Left lung (tissue), 10 donors: ENCODE results near the gene AFP. TPM values are rescaled to one million over a fixed set of nuclear protein-coding genes. Genes with fewer than 3 reads are reported as not detected.

Experiments used
- ATAC-seq: fragments of 200-7000 bp; cut with Tn5 transposase; one replicate; pipeline ENCODE4 v1.9.1; 2020; ENCODE audit warnings: moderate library complexity
- DNase-seq, 4 donors: peaks; one replicate each; pipeline ENCODE4 v3.0.0-alpha.2; 2013 to 2020
- H3K27ac ChIP-seq, 2 donors: fragments of 200-600 bp; sonication (generic) in 1 of 2; one replicate each; pipeline versions ENCODE4 v1.5.0 to v1.8.0; 2020 to 2021
- H3K27me3 ChIP-seq, 2 donors: fragments of 200-600 bp; sonication (generic) in 1 of 2; one replicate each; pipeline versions ENCODE4 v1.5.0 to v1.8.0; 2020 to 2021
- H3K36me3 ChIP-seq, 2 donors: fragments of 200-600 bp; sonication (generic) in 1 of 2; one replicate each; pipeline versions ENCODE4 v1.5.0 to v1.8.0; 2020 to 2021
- H3K4me1 ChIP-seq, 2 donors: fragments of 200-600 bp; one replicate each; pipeline ENCODE4 v1.8.0; 2021
- H3K4me3 ChIP-seq, 2 donors: fragments of 200-600 bp; sonication (generic) in 1 of 2; one replicate each; pipeline versions ENCODE4 v1.5.0 to v1.8.0; 2020 to 2021; ENCODE audit warnings: mild to moderate bottlenecking in 1 of 2
- H3K9me3 ChIP-seq, 2 donors: fragments of 200-600 bp; sonication (generic) in 1 of 2; one replicate each; pipeline versions ENCODE4 v1.5.0 to v1.8.0; 2020 to 2021
- intact Hi-C, 2 donors: fragments of 100-400 bp; cut with DNase I; formaldehyde crosslinking; loops; one replicate each; pipeline versions ENCODE4 v1.11.2 to v1.14.2; 2022
- polyA plus RNA-seq, 6 donors: library from polyadenylated mRNA; unstranded; fragments of 120-200 nt; gene quantifications; one replicate each; pipeline ENCODE4 v1.2.1, GENCODE V29; 2013; ENCODE audit not compliant: insufficient read length in 6 of 6
- total RNA-seq, 2 donors: library from RNA; stranded (reverse); fragmentation: NEBNext Ultra II Directional; extraction: Animal tissue kit (Norgen Biotek cat#: 25700); gene quantifications; one replicate each; pipeline ENCODE4 v1.2.1, GENCODE V29; 2021
- TF ChIP-seq, protein P1 (sequence below), 2 donors: fragments of 200-600 bp; sonication (generic) in 1 of 2; IDR thresholded peaks; one replicate each; pipeline versions ENCODE4 v1.5.0 to v1.8.0; 2021; ENCODE audit warnings: antibody characterized with exemption in 2 of 2
- donor health status: DM: no; HTN: yes; CAD: no.
- donor health status: DM: no; HTN: no; CAD: no.

AFP gene
- total and polyA plus RNA-seq, 8 donors = 0.73 to 25.5 (median 2.5) TPM; not detected in 1

DNA sequence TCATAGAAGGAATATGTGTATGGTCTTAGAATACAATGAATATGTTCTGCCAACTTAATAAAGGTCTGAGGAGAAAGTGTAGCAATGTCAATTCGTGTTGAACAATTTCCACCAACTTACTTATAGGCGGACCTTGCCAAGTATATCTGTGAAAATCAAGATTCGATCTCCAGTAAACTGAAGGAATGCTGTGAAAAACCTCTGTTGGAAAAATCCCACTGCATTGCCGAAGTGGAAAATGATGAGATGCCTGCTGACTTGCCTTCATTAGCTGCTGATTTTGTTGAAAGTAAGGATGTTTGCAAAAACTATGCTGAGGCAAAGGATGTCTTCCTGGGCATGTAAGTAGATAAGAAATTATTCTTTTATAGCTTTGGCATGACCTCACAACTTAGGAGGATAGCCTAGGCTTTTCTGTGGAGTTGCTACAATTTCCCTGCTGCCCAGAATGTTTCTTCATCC lies 22.7 kb upstream of the AFP start:
- ATAC-seq (no peak), DNase-seq (no peak)
- Histone ChIP-seq H3K9me3 (no peaks in the 10 kb centered on the region), H3K27me3 (no peaks in the 10 kb centered on the region), H3K36me3 (no peaks in the 10 kb centered on the region), H3K27ac (no peak overlapping the region), H3K4me1 (no peaks in the 10 kb centered on the region), H3K4me3 (no peak overlapping the region)
- intact Hi-C loops = no loop called here
- TF ChIP-seq, protein P1, sequence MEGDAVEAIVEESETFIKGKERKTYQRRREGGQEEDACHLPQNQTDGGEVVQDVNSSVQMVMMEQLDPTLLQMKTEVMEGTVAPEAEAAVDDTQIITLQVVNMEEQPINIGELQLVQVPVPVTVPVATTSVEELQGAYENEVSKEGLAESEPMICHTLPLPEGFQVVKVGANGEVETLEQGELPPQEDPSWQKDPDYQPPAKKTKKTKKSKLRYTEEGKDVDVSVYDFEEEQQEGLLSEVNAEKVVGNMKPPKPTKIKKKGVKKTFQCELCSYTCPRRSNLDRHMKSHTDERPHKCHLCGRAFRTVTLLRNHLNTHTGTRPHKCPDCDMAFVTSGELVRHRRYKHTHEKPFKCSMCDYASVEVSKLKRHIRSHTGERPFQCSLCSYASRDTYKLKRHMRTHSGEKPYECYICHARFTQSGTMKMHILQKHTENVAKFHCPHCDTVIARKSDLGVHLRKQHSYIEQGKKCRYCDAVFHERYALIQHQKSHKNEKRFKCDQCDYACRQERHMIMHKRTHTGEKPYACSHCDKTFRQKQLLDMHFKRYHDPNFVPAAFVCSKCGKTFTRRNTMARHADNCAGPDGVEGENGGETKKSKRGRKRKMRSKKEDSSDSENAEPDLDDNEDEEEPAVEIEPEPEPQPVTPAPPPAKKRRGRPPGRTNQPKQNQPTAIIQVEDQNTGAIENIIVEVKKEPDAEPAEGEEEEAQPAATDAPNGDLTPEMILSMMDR (IDR thresholded peaks at IDR 0.05) = no peak

GRCh38 chr4:73414936-73415271 lies 21.1 kb upstream of the AFP start:
- DNase-seq (no peak), ATAC-seq (no peak)
- intact Hi-C loops = no loop called here
- Histone ChIP-seq H3K4me3 (no peak overlapping the region), H3K4me1 (no peaks in the 10 kb centered on the region), H3K27me3 (no peaks in the 10 kb centered on the region), H3K27ac (no peak overlapping the region), H3K9me3 (no peaks in the 10 kb centered on the region), H3K36me3 (no peaks in the 10 kb centered on the region)
- TF ChIP-seq, protein P1 (IDR thresholded peaks at IDR 0.05) = no peak

DNA sequence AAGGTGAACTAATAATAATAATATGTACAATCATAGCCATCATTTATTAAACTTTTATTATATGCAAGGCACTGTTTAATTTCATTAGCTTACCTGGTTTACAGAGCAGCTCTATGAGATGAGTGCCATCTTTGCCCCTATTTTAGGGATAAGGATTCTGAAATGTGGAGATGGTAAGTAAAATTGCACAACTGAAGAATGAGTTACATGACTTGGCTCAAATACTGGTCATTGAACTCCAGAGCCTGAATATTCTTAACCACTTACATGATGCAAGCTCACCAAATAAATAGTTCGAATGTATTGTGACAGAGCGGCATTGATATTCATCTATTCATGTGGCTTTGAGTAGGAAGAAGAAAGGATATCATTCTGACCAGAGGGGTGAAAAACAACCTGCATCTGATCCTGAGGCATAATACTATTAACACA lies 20.2 kb upstream of the AFP start:
- H3K36me3 ChIP-seq = no peaks in the 10 kb centered on the region
- DNase-seq (no peak), ATAC-seq (no peak)
- H3K4me3 ChIP-seq = no peak overlapping the region
- no peaks in the 10 kb centered on the region for H3K27me3 ChIP-seq
- H3K9me3 ChIP-seq = no peaks in the 10 kb centered on the region
- no peaks in the 10 kb centered on the region for H3K4me1 ChIP-seq
- intact Hi-C loops = no loop called here
- TF ChIP-seq, protein P1 (IDR thresholded peaks at IDR 0.05) = no peak
- no peak overlapping the region for H3K27ac ChIP-seq

GRCh38 chr4:73416423-73417087 lies 19.5 kb upstream of the AFP start:
- DNase-seq (no peak), ATAC-seq (no peak)
- H3K4me1 ChIP-seq = no peaks in the 10 kb centered on the region
- no peak overlapping the region for H3K4me3 ChIP-seq
- intact Hi-C loops = no loop called here
- no peaks in the 10 kb centered on the region for H3K36me3 ChIP-seq
- TF ChIP-seq, protein P1 (IDR thresholded peaks at IDR 0.05) = no peak
- no peaks in the 10 kb centered on the region for H3K27me3 ChIP-seq
- H3K27ac ChIP-seq = no peak overlapping the region
- no peaks in the 10 kb centered on the region for H3K9me3 ChIP-seq

DNA sequence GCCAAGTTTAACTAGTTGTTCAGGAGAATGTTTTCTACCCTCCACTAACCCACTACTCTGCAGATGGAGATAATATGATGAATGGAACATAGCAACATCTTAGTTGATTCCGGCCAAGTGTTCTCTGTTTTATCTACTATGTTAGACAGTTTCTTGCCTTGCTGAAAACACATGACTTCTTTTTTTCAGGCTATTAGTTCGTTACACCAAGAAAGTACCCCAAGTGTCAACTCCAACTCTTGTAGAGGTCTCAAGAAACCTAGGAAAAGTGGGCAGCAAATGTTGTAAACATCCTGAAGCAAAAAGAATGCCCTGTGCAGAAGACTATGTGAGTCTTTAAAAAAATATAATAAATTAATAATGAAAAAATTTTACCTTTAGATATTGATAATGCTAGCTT lies 18.7 kb upstream of the AFP start:
- no peaks in the 10 kb centered on the region for H3K9me3 ChIP-seq
- DNase-seq = no peak
- H3K27ac ChIP-seq = no peak overlapping the region
- intact Hi-C loops = no loop called here
- H3K36me3 ChIP-seq = no peaks in the 10 kb centered on the region
- no peaks in the 10 kb centered on the region for H3K27me3 ChIP-seq
- ATAC-seq = no peak
- H3K4me1 ChIP-seq = no peaks in the 10 kb centered on the region
- H3K4me3 ChIP-seq = no peak overlapping the region
- TF ChIP-seq, protein P1 (IDR thresholded peaks at IDR 0.05) = no peak
